NCI-H748 (cell line): ENCODE data around the gene AANAT.

ENCODE experiments used
- DNase-seq: peaks from one replicate; lab custom pipeline; 2025; ENCODE audit not compliant: unreplicated experiment; lab: John Stamatoyannopoulos, UW

Gene AANAT

GRCh38 chr17:76441686-76442340 lies 25.6 kb upstream of the AANAT start:
- DNase-seq: no peak

- no peak for DNase-seq
These were observed 24.8 kb upstream of the AANAT start for GRCh38 chr17:76442341-76443338.

- no peak for DNase-seq
These were observed 22.7 kb upstream of the AANAT start for GRCh38 chr17:76444518-76445311.

- DNase-seq: no peak
These were observed 21.5 kb upstream of the AANAT start for GRCh38 chr17:76445697-76446448.

- DNase-seq: no peak
These were observed 20.8 kb upstream of the AANAT start for GRCh38 chr17:76446449-76447231.

- no peak for DNase-seq
These were observed 19.3 kb upstream of the AANAT start for GRCh38 chr17:76447931-76448652.

- DNase-seq: no peak
These were observed 18.3 kb upstream of the AANAT start for GRCh38 chr17:76449126-76449525.

- no peak for DNase-seq
These were observed 15.9 kb upstream of the AANAT start for GRCh38 chr17:76451506-76451905.

- DNase-seq: peak; percentile 37
These were observed 15.2 kb upstream of the AANAT start for GRCh38 chr17:76452127-76452659.

- peak; percentile 94 for DNase-seq
These were observed 14.6 kb upstream of the AANAT start, which contains the start of gene UBE2O for GRCh38 chr17:76452660-76453430. UBE2O (minus strand) TSS chr17:76453152; CDS start chr17:76453141, 11 bp downstream.

GRCh38 chr17:76453431-76453743 lies 14.0 kb upstream of the AANAT start:
- DNase-seq: no peak

GRCh38 chr17:76458580-76459490 lies 8.6 kb upstream of the AANAT start:
- DNase-seq: no peak

GRCh38 chr17:76459674-76460073 lies 7.7 kb upstream of the AANAT start:
- DNase-seq: no peak

- no peak for DNase-seq
These were observed 5.4 kb upstream of the AANAT start for GRCh38 chr17:76461765-76462555.

- no peak for DNase-seq
These were observed 4.7 kb upstream of the AANAT start for GRCh38 chr17:76462556-76463290.

- no peak for DNase-seq
These were observed 650 bp upstream of the AANAT start for GRCh38 chr17:76466775-76467130.
